HG03097 (cell line): ENCODE data around the gene GDF2.

Experiments
- ATAC-seq: cut with Tn5 transposase; IDR thresholded peaks from one replicate; pipeline ENCODE4 v1.9.1; 2021; ENCODE audit not compliant: unreplicated experiment, low FRiP score

Gene GDF2

GRCh38 chr10:47311193-47311931, 10.9 kb upstream of the GDF2 start:
- no peak for ATAC-seq

- peak; percentile 56 for ATAC-seq
Observed at GRCh38 chr10:47311932-47312662, 10.2 kb upstream of the GDF2 start.

GRCh38 chr10:47312663-47312995, 9.6 kb upstream of the GDF2 start:
- no peak for ATAC-seq

GRCh38 chr10:47314416-47314970, 7.8 kb upstream of the GDF2 start:
- ATAC-seq, result no peak

GRCh38 chr10:47315421-47315820, 6.8 kb upstream of the GDF2 start:
- ATAC-seq, result no peak

GRCh38 chr10:47316131-47316530, 6.1 kb upstream of the GDF2 start:
- no peak for ATAC-seq

GRCh38 chr10:47317251-47317650, 5.0 kb upstream of the GDF2 start:
- no peak for ATAC-seq

GRCh38 chr10:47318706-47319105, 3.5 kb upstream of the GDF2 start:
- no peak for ATAC-seq

- no peak for ATAC-seq
Observed at GRCh38 chr10:47319784-47320183, 2.5 kb upstream of the GDF2 start.

- ATAC-seq, result no peak
Observed at GRCh38 chr10:47320812-47321211, 1.4 kb upstream of the GDF2 start.

- no peak for ATAC-seq
Observed at GRCh38 chr10:47321521-47322195, 596 bp upstream of the GDF2 start.

- ATAC-seq, result no peak
Observed at GRCh38 chr10:47323087-47323486, 833 bp downstream of the GDF2 start.

GRCh38 chr10:47323636-47324296, 1.5 kb downstream of the GDF2 start:
- ATAC-seq, result no peak

GRCh38 chr10:47325303-47326291, 3.3 kb downstream of the GDF2 start:
- ATAC-seq, result no peak

- no peak for ATAC-seq
Observed at GRCh38 chr10:47326306-47326926, 4.2 kb downstream of the GDF2 start.

GRCh38 chr10:47326927-47327330, 4.7 kb downstream of the GDF2 start:
- ATAC-seq, result no peak

- no peak for ATAC-seq
Observed at GRCh38 chr10:47329855-47330254, 7.6 kb downstream of the GDF2 start.

GRCh38 chr10:47330366-47330765, 8.1 kb downstream of the GDF2 start:
- no peak for ATAC-seq

GRCh38 chr10:47330804-47331203, 8.6 kb downstream of the GDF2 start:
- no peak for ATAC-seq
